Sigmoid colon (tissue), 7 donors: Measurements from ENCODE around the gene CCDC154. TPM values are rescaled to one million over a fixed set of nuclear protein-coding genes. Genes with fewer than 3 reads are reported as not detected.

Experiments
- DNase-seq: peaks from one replicate; pipeline ENCODE4 v3.0.0-alpha.2; 2019
- H3K27ac ChIP-seq, 4 donors: fragments of 200-600 bp; sonication (generic); one replicate each; pipeline ENCODE4 v1.5.1; 2016 to 2019; ENCODE audit warnings: mild to moderate bottlenecking in 1 of 4
- H3K27me3 ChIP-seq, 3 donors: fragments of 200-600 bp; sonication (generic); one replicate each; pipeline ENCODE4 v1.5.1; 2019; ENCODE audit warnings: mild to moderate bottlenecking in 1 of 3
- H3K36me3 ChIP-seq, 4 donors: fragments of 200-600 bp; sonication (generic); one replicate each; pipeline ENCODE4 v1.5.1; 2016 to 2019
- H3K4me1 ChIP-seq, 4 donors: fragments of 200-600 bp; sonication (generic); one replicate each; pipeline ENCODE4 v1.5.1; 2017 to 2019
- H3K4me3 ChIP-seq, 4 donors: fragments of 200-600 bp; sonication (generic); one replicate each; pipeline ENCODE4 v1.5.1; 2017 to 2019; ENCODE audit warnings: mild to moderate bottlenecking in 2 of 4, moderate library complexity in 1 of 4
- H3K9me3 ChIP-seq, 4 donors: fragments of 200-600 bp in 3 of 4; sonication (generic) in 3 of 4; one replicate each; pipeline versions ENCODE4 v1.5.1 to v1.6.1; 2013 to 2019
- CTCF ChIP-seq, 4 experiments: fragments of 450-650 bp in 3 of 4; fragments of 200-600 bp in 1 of 4; IDR thresholded peaks; one replicate each; pipeline ENCODE4 v1.5.1; 2016 to 2019; ENCODE audit warnings: antibody characterized with exemption in 4 of 4, mild to moderate bottlenecking in 3 of 4, moderate library complexity in 2 of 4
- EP300 ChIP-seq, 4 donors: sonication (generic); formaldehyde crosslinking; IDR thresholded peaks; one replicate each; pipeline ENCODE4 v1.6.1; 2017; ENCODE audit warnings: antibody characterized with exemption in 4 of 4
- POLR2A ChIP-seq, 2 donors: fragments of 450-650 bp; IDR thresholded peaks; one replicate each; pipeline ENCODE4 v1.6.1; 2016; ENCODE audit warnings: antibody characterized with exemption in 2 of 2, mild to moderate bottlenecking in 2 of 2, moderate library complexity in 2 of 2
- POLR2AphosphoS5 ChIP-seq, 4 donors: sonication (generic); formaldehyde crosslinking; IDR thresholded peaks; one replicate each; pipeline ENCODE4 v1.6.1; 2017; ENCODE audit warnings: antibody characterized with exemption in 4 of 4
- WGBS, 2 donors: extraction: QIAGEN DNeasy Blood & Tissue Kit; methylation state at CpG; one replicate each; pipeline ENCODE4 v1.1.7; 2013; 5-methylcytosine and 5-hydroxymethylcytosine counted together
- intact Hi-C: fragments of 100-400 bp; cut with DNase I; formaldehyde crosslinking; loops from one replicate; pipeline ENCODE4 v1.15.1; 2023
- polyA plus RNA-seq, 3 donors: library from polyadenylated mRNA; stranded (reverse); fragments of 200-250 nt; gene quantifications; one replicate each; pipeline ENCODE4 v1.2.3, GENCODE V29; 2013
- total RNA-seq, 4 donors: library from RNA; depleted of rRNA; stranded (reverse); fragments of >200 nt; gene quantifications; one replicate each; pipeline ENCODE4 v1.1.0, GENCODE V29; 2016
- donor health status: healthy with polysubstance abuse.
- donor health status: Bipolar disorder and iron deficiency.
- donor health status: healthy.

CCDC154 gene
- total and polyA plus RNA-seq, 7 donors = 0.55 to 1.4 TPM; not detected in 5

DNA sequence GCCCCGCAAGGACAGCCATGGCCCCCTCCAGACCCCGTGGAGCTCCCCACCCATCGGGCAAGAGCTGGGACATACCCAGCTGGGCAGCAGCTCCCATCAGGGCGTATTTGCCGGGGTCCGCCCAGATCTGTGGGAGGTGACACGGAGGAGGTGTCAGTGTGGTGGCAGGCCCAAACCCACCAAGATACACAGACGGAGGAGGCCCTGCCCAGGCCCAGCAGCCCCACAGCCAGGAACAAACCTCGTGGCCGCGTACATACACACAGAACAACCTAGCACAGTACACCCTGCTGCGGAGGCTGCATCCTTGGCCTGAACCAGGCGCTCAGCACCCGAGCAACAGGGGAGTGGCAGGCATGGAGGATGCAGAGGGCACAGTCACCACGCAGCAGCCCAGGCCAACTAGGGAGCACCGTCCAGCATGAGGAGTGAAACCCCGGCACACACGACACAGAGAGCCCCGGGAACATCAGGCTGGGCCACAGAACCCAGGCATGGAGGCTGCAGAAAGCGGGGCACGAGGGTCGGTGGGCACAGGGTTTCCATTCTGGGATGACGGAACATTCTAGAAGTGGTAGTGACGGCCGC lies 4.9 kb upstream of the CCDC154 start:
- intact Hi-C loops = no loop called here

DNA sequence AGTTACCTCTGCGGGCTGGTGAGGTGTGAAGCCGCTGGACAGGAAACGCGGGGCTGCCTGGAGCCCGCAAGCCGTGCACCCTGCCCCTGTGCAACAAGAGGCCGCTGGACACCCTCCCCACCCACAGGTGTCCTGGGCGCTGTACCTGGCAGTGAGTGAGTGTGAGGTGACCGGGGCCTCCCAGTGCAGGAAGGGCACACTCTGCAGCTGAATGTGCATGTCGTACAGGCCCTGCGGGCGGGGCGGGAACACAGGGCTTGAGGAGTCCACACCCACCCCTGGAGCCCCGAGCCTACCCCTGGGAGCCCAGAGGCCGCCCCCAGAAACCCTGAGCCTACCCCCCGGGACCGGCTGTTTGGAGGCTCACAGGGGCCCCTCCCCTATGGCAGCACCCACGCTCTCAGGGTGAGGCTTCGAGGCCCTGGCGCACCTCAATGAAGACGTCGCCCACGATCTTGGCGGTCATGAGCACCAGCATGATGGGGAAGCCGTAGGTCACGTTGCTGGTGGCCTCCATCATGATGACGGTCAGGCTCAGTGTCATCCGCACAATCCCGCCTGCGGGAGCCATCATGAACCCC lies 4.3 kb upstream of the CCDC154 start:
- Histone ChIP-seq H3K36me3 (peaks cover 8 to 89% (median 52%) of the 10 kb centered on the region in 4 donors), H3K4me3 (no peak overlapping the region), H3K4me1 (no peaks in the 10 kb centered on the region), H3K27me3 (no peaks in the 10 kb centered on the region), H3K27ac (no peak overlapping the region), H3K9me3 (no peaks in the 10 kb centered on the region)
- no peak for TF ChIP-seq EP300 (IDR thresholded peaks at IDR 0.05)
- no peak for TF ChIP-seq POLR2AphosphoS5 (IDR thresholded peaks at IDR 0.05)
- TF ChIP-seq CTCF (IDR thresholded peaks at IDR 0.05) = no peak
- no peak for TF ChIP-seq POLR2A (IDR thresholded peaks at IDR 0.05)
- intact Hi-C loops = no loop called here
- no peak for DNase-seq
- WGBS, 2 donors = 92 to 95% methylated on average over 30 of the region's 30 CpGs

More for the DNA sequence above, 4.9 kb upstream of the CCDC154 start:
- no peak for DNase-seq
- Histone ChIP-seq H3K9me3 (no peaks in the 10 kb centered on the region), H3K27ac (no peak overlapping the region), H3K36me3 (peaks cover 9 to 95% (median 59%) of the 10 kb centered on the region in 4 donors), H3K4me3 (no peak overlapping the region), H3K4me1 (no peaks in the 10 kb centered on the region), H3K27me3 (no peaks in the 10 kb centered on the region)
- TF ChIP-seq POLR2AphosphoS5 (IDR thresholded peaks at IDR 0.05) (no peak), CTCF (IDR thresholded peaks at IDR 0.05) (no peak), EP300 (IDR thresholded peaks at IDR 0.05) (no peak), POLR2A (IDR thresholded peaks at IDR 0.05) (no peak)
- 97% methylated on average over 25 of the region's 25 CpGs for WGBS, 2 donors

- Histone ChIP-seq H3K4me1 (no peaks in the 10 kb centered on the region), H3K4me3 (no peak overlapping the region), H3K27ac (no peak overlapping the region), H3K36me3 (peaks cover 4 to 82% (median 46%) of the 10 kb centered on the region in 4 donors), H3K27me3 (no peaks in the 10 kb centered on the region), H3K9me3 (no peaks in the 10 kb centered on the region)
- DNase-seq = no peak
- intact Hi-C loops = no loop called here
- TF ChIP-seq CTCF (IDR thresholded peaks at IDR 0.05) (no peak), POLR2AphosphoS5 (IDR thresholded peaks at IDR 0.05) (no peak), EP300 (IDR thresholded peaks at IDR 0.05) (no peak)
- 95% methylated on average over 11 of the region's 11 CpGs for WGBS, 2 donors
These were observed 3.6 kb upstream of the CCDC154 start for GRCh38 chr16:1447965-1448364.

DNA sequence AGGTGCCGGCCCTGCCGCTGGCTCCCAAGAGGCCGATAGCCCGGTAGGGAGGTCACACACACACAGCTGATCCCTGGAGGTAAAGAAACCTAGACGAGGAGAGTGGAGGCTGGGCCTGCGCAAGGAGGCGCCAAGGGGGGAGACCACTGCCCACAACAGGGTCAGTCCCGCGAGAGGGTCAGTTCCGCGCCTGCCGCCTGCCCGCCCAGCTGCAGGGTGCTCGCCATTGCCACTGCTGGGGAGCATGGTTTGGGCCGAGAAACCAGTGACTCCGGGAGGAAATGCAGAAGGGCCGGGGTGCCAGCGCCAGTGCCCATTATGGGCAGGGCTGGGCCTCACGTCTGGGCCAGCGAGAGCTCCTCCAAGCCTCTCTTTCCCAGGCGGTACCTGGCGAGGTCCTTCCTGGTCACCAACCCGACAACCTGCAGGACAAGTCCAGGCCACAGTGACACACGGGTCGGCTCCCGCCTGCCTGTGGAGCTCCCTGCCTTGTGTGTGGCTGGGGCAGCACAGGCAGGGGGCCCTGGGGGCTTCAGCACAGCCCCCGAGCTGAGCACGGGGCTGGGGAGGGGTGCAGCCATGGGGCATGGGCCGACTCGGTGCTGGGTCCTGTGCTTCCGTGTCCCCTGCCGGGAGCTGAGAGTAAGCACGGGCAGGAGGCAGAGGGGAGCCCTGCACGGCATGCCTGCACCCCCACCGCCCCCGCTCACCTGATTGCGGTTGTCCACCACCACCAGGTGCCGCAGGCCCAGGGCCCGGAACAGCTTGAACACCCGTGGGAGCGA lies 2.1 kb upstream of the CCDC154 start:
- TF ChIP-seq EP300 (IDR thresholded peaks at IDR 0.05) (no peak), POLR2A (IDR thresholded peaks at IDR 0.05) (no peak), CTCF (IDR thresholded peaks at IDR 0.05) (no peak), POLR2AphosphoS5 (IDR thresholded peaks at IDR 0.05) (no peak)
- no peak overlapping the region for H3K27ac ChIP-seq
- WGBS, 2 donors = 93 to 94% methylated on average over 41 of the region's 41 CpGs
- DNase-seq = no peak
- no peak overlapping the region for H3K4me3 ChIP-seq
- no peaks in the 10 kb centered on the region for H3K27me3 ChIP-seq
- no peaks in the 10 kb centered on the region for H3K4me1 ChIP-seq
- no peaks in the 10 kb centered on the region for H3K9me3 ChIP-seq
- intact Hi-C loops = no loop called here
- H3K36me3 ChIP-seq = peaks cover 3 to 67% (median 36%) of the 10 kb centered on the region in 4 donors
